Measurements from ENCODE around the gene SMAD7. TPM values are rescaled to one million over a fixed set of nuclear protein-coding genes. Genes with fewer than 3 reads are reported as not detected.
A peak's percentile ranks its signal among the peaks of the same experiment; 100 is the strongest.

Gene SMAD7
- total RNA-seq, 2 donors from 2014 or later = 17.1 to 49.0 TPM

GRCh38 chr18:48989304-48990303, 38.8 kb upstream of the SMAD7 start:
- DNase-seq = no peak
- peak in 1 of 2 donors; percentile 35 for ATAC-seq
- intact Hi-C loops (cut with DNase I) = no loop called here

- DNase-seq (no peak), ATAC-seq (no peak)
- intact Hi-C loops (cut with DNase I) = no loop called here
These were observed 37.9 kb upstream of the SMAD7 start for GRCh38 chr18:48988508-48989303.

- ATAC-seq (peak in 1 of 2 donors; percentile 59), DNase-seq (no peak)
- intact Hi-C loops (cut with DNase I) = no loop called here
These were observed 37.1 kb upstream of the SMAD7 start for GRCh38 chr18:48987821-48988220.

- ATAC-seq (peak in 1 of 2 donors; percentile 10), DNase-seq (no peak)
- intact Hi-C loops (cut with DNase I) = no loop called here
These were observed 36.3 kb upstream of the SMAD7 start for GRCh38 chr18:48986851-48987761.

- DNase-seq (no peak), ATAC-seq (no peak)
- intact Hi-C loops (cut with DNase I) = no loop called here
These were observed 34.4 kb upstream of the SMAD7 start for GRCh38 chr18:48985161-48985560.

GRCh38 chr18:48983793-48984437, 33.1 kb upstream of the SMAD7 start:
- DNase-seq (peak; percentile 68), ATAC-seq (no peak)
- intact Hi-C loops (cut with DNase I) = no loop called here

- intact Hi-C loops (cut with DNase I) = no loop called here
- no peak for ATAC-seq
- DNase-seq = no peak
These were observed 31.5 kb upstream of the SMAD7 start for GRCh38 chr18:48982266-48982665.

GRCh38 chr18:48979944-48980890, 29.5 kb upstream of the SMAD7 start:
- no peak for DNase-seq
- no peak for ATAC-seq
- intact Hi-C loops (cut with DNase I) = no loop called here

GRCh38 chr18:48977914-48978313, 27.1 kb upstream of the SMAD7 start:
- intact Hi-C loops (cut with DNase I) = no loop called here
- ATAC-seq = no peak
- DNase-seq = no peak

- ATAC-seq = peak; percentile 81 to 83
- intact Hi-C loops (cut with DNase I) = no loop called here
- peak; percentile 65 for DNase-seq
These were observed 25.3 kb upstream of the SMAD7 start for GRCh38 chr18:48975817-48976649.

- intact Hi-C loops (cut with DNase I) = no loop called here
- ATAC-seq (peak; percentile 42 to 45), DNase-seq (no peak)
These were observed 24.5 kb upstream of the SMAD7 start for GRCh38 chr18:48975120-48975816.

- intact Hi-C loops (cut with DNase I) = no loop called here
- DNase-seq = no peak
- peak; percentile 42 to 67 for ATAC-seq
These were observed 23.7 kb upstream of the SMAD7 start for GRCh38 chr18:48974304-48975119.

GRCh38 chr18:48973731-48974130, 23.0 kb upstream of the SMAD7 start:
- DNase-seq (no peak), ATAC-seq (no peak)
- intact Hi-C loops (cut with DNase I) = no loop called here

- no peak for ATAC-seq
- intact Hi-C loops (cut with DNase I) = no loop called here
These were observed 17.8 kb upstream of the SMAD7 start for GRCh38 chr18:48968412-48969215.

More at GRCh38 chr18:48968412-48969215, 17.8 kb upstream of the SMAD7 start:
- no peak for DNase-seq
